ENCODE measurements around the gene APOL2.

The APOL2 gene

GRCh38 chr22:36239401-36240171 is at the start of gene APOL2:
Gene APOL2, minus strand, starts transcription at chr22:36239527. Its CDS starts 6,365 bp downstream, at chr22:36233162.
- TF ChIP-seq CTCF (IDR thresholded peaks at IDR 0.05; ENCODE audit: low read depth, low read length) = peak; percentile 88
- Histone ChIP-seq H3K4me3 (ENCODE audit: low read depth, low read length) (peak within 1 kb of the TSS; percentile 27), H3K27me3 (ENCODE audit: insufficient read depth, low read depth, severe bottlenecking) (no peaks in the 10 kb centered on the region), H3K36me3 (no peaks in the 10 kb centered on the region), H3K9me3 (ENCODE audit: severe bottlenecking) (no peaks in the 10 kb centered on the region), H3K27ac (no peak within 1 kb of the TSS)
- peak; percentile 87 for DNase-seq

GRCh38 chr22:36288571-36289405 is 49.5 kb upstream of the APOL2 start:
- DNase-seq = no peak
- Histone ChIP-seq H3K27ac (no peak overlapping the region), H3K27me3 (ENCODE audit: insufficient read depth, low read depth, severe bottlenecking) (no peaks in the 10 kb centered on the region), H3K9me3 (ENCODE audit: severe bottlenecking) (no peaks in the 10 kb centered on the region), H3K4me3 (ENCODE audit: low read depth, low read length) (no peak overlapping the region), H3K36me3 (peaks cover 73% of the 10 kb centered on the region)
- no peak for TF ChIP-seq CTCF (IDR thresholded peaks at IDR 0.05; ENCODE audit: low read depth, low read length)

- H3K9me3 ChIP-seq (ENCODE audit: severe bottlenecking) = no peaks in the 10 kb centered on the region
- DNase-seq = no peak
- peaks cover 71% of the 10 kb centered on the region for H3K36me3 ChIP-seq
- H3K27ac ChIP-seq = no peak overlapping the region
- no peaks in the 10 kb centered on the region for H3K27me3 ChIP-seq (ENCODE audit: insufficient read depth, low read depth, severe bottlenecking)
- no peak overlapping the region for H3K4me3 ChIP-seq (ENCODE audit: low read depth, low read length)
- no peak for TF ChIP-seq CTCF (IDR thresholded peaks at IDR 0.05; ENCODE audit: low read depth, low read length)
These were observed 48.7 kb upstream of the APOL2 start for GRCh38 chr22:36287881-36288515.

- no peaks in the 10 kb centered on the region for H3K9me3 ChIP-seq (ENCODE audit: severe bottlenecking)
- DNase-seq = peak; percentile 73
- no peak overlapping the region for H3K27ac ChIP-seq
- H3K27me3 ChIP-seq (ENCODE audit: insufficient read depth, low read depth, severe bottlenecking) = no peaks in the 10 kb centered on the region
- peaks cover 68% of the 10 kb centered on the region for H3K36me3 ChIP-seq
- peak; percentile 99 for TF ChIP-seq CTCF (IDR thresholded peaks at IDR 0.05; ENCODE audit: low read depth, low read length)
- H3K4me3 ChIP-seq (ENCODE audit: low read depth, low read length) = no peak overlapping the region
These were observed 47.0 kb upstream of the APOL2 start for GRCh38 chr22:36286096-36286957.

GRCh38 chr22:36285545-36285944 is 46.2 kb upstream of the APOL2 start:
- no peaks in the 10 kb centered on the region for H3K9me3 ChIP-seq (ENCODE audit: severe bottlenecking)
- TF ChIP-seq CTCF (IDR thresholded peaks at IDR 0.05; ENCODE audit: low read depth, low read length) = no peak
- H3K4me3 ChIP-seq (ENCODE audit: low read depth, low read length) = no peak overlapping the region
- no peak for DNase-seq
- no peaks in the 10 kb centered on the region for H3K27me3 ChIP-seq (ENCODE audit: insufficient read depth, low read depth, severe bottlenecking)
- no peak overlapping the region for H3K27ac ChIP-seq
- H3K36me3 ChIP-seq = peaks cover 72% of the 10 kb centered on the region

All from WERI-Rb-1 (cell line).